Uterus (tissue), 2 donors: Measurements from ENCODE around the gene AAK1.

Experiments
- CTCF ChIP-seq, 4 experiments: fragments of 200-600 bp in 2 of 4; fragments of 450-650 bp in 2 of 4; sonication (generic) in 2 of 4; IDR thresholded peaks; one replicate each; pipeline ENCODE4 v1.5.1; 2016 to 2019; ENCODE audit warnings: antibody characterized with exemption in 4 of 4, mild to moderate bottlenecking in 2 of 4, moderate library complexity in 1 of 4
- POLR2A ChIP-seq, 2 donors: fragments of 450-650 bp; IDR thresholded peaks; one replicate each; pipeline ENCODE4 v1.6.1; 2016; ENCODE audit warnings: antibody characterized with exemption in 2 of 2, mild to moderate bottlenecking in 1 of 2, moderate library complexity in 1 of 2

- TF ChIP-seq POLR2A (IDR thresholded peaks at IDR 0.05) = no peak
- TF ChIP-seq CTCF (IDR thresholded peaks at IDR 0.05) = no peak
These were observed 51.0 kb downstream of the AAK1 start for GRCh38 chr2:69592511-69592910.
